PC-9 (cell line): ENCODE results near the gene DMRTC1.
"Not testable (repeated sequence)": the region's sequence is repeated elsewhere in the genome, so short reads cannot be mapped to it uniquely, and the experiment has no call there.

Experiments used
- CTCF ChIP-seq: fragments of 200-600 bp; sonication (generic); conservative IDR thresholded peaks from 2 replicates; pipeline ENCODE4 v1.6.1; 2017; ENCODE audit warnings: mixed run types, antibody characterized with exemption, mild to moderate bottlenecking, moderate library complexity
- EZH2 ChIP-seq: fragments of 200-600 bp; sonication (generic); IDR thresholded peaks from 2 replicates; pipeline ENCODE4 v1.8.0; 2017; ENCODE audit warnings: antibody characterized with exemption, low read depth

DNA sequence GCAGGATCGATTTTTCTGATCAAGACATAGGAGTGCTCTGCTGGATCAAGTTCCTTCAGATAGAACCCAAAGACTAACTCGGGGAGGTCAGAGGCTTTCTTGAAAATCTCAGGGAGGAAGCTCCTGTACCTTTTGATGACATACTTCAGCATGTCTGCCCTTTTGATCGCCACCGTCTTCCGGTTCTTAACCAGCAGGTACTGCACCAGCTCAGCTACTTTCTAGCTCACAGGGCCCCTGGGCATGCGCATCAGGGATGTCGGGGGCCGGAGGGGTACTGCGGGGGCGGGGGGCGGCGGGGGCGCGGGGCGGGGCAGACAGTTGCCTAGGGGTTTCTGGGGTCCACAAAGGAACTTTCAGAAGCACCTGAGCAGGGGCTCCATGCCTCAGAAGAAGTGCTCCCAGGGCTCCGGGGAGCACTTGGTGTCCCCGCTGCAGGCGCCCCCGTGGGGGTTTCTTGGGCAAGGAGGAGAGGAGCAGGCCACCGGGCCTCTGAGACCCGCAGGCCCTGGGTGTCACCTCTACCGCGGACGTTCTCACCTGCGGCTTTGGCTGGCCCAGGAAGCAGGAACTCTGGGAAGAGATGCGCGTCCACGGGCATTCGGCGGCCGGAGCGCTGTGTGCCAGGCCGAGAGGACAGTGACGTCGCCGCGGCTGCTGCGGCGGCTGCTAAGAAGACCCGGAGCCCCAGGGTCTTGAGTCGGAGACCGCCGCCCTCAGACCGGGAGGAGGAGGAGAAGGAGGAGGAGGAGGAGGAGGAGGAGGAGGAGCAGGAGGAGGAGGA lies 410 bp downstream of the DMRTC1 start:
- TF ChIP-seq EZH2, CTCF: not testable (repeated sequence)
